SU-DHL-6 (cell line): Measurements from ENCODE around the gene OR13C5.

ENCODE experiments used
- EZH2phosphoT487 ChIP-seq: fragments of 200-600 bp; sonication (generic), shearing (Covaris generic); conservative IDR thresholded peaks from 2 replicates; pipeline ENCODE4 v1.6.1; 2018; ENCODE audit warnings: mild to moderate bottlenecking, antibody characterized with exemption, low read length, moderate library complexity, mixed read lengths
- TF ChIP-seq, protein P1 (sequence below): fragments of 200-600 bp; sonication (generic); IDR thresholded peaks from one replicate; pipeline ENCODE4 v1.5.1; 2017; ENCODE audit warnings: antibody characterized with exemption, mild to moderate bottlenecking, low read length, moderate library complexity; ENCODE audit not compliant: insufficient read depth, poor library complexity, severe bottlenecking

DNA sequence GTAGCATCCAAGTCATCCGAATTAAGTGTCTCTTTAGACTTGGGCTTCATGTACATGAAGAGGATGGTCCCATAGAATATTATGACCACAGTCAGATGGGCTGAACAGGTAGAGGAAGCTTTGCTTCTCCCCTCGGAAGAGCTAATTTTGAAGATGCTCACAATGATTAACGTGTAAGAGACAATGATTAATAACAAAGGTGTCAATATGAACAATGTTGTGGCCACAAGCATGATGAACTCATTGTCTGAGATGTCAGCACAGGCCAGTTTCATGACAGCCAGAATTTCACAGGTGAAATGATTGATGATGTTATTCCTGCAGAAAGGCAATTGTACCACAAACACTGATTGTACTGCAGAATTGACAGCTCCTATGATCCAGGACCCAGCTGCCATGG is 5.6 kb upstream of the OR13C5 start:
- TF ChIP-seq EZH2phosphoT487: no peak
- TF ChIP-seq, protein P1, sequence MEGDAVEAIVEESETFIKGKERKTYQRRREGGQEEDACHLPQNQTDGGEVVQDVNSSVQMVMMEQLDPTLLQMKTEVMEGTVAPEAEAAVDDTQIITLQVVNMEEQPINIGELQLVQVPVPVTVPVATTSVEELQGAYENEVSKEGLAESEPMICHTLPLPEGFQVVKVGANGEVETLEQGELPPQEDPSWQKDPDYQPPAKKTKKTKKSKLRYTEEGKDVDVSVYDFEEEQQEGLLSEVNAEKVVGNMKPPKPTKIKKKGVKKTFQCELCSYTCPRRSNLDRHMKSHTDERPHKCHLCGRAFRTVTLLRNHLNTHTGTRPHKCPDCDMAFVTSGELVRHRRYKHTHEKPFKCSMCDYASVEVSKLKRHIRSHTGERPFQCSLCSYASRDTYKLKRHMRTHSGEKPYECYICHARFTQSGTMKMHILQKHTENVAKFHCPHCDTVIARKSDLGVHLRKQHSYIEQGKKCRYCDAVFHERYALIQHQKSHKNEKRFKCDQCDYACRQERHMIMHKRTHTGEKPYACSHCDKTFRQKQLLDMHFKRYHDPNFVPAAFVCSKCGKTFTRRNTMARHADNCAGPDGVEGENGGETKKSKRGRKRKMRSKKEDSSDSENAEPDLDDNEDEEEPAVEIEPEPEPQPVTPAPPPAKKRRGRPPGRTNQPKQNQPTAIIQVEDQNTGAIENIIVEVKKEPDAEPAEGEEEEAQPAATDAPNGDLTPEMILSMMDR: no peak
